CD4-positive, alpha-beta T cell treated with Interleukin-4 for 4 hours (primary cell): ENCODE data around the gene C19orf12.

Source experiments
- DNase-seq: peaks from one replicate; pipeline ENCODE4 v3.0.0-alpha.2; 2020

C19orf12 gene

GRCh38 chr19:29695765-29696564 lies 19.1 kb downstream of the C19orf12 start:
- no peak for DNase-seq

DNA sequence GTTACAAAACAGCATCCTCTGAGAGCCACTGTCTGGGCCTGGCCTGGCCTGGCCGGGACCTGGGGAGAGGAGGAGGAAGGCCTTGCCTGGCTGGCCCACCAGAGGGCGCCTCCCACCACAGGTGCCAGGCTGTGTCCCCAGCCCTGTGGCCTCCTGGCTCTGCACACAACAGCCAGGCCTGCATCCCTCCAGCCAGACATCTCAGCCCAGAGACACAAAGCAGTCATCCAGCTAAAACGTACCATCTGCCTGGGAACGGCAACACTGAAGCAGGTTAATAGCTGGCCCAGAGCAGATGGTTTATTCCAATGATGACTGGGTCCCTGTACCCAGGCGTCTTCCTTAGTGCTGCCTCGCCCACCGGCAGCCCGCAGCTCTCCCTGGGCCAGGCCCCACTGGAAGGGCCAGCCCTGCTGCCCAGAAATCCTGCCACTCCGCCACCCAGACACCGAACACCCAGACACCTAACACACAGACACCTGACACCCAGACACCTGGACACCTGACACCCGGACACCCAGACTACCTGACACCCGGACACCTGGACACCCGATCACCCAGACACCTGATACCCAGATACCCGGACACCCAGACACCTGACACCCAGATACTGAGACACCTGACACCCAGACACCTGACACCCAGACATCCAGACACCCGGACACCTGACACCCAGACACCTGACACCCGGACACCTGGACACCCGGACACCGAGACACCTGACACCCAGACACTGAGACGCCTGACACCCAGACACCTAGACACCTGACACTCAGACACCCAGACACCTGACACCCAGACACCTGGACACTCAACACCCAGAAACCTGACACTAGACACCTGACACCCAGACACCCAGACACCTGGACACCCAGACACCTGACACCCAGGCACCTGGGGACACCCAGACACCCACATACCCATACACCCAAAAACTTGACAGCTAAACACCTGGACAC lies 20.1 kb downstream of the C19orf12 start:
- peak; percentile 72 for DNase-seq

DNA sequence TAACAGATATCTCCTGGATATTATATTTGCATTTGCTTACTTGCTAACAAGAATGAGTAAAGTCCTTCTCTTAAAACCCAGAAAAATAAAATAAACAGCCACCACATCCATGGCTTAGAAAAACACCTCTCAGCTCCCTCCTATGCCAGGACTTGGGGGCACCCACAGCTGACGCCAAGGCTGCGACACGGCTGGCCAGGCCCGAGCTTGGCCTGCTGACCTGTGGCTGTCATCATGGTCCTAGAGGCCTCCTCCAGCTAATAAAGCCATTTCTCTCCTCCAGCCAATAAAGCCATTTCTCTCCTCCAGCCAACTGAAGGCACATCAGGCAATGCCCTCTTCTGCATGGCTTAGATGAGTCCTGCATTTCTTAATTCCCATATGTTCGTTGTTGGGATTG lies 20.9 kb downstream of the C19orf12 start:
- no peak for DNase-seq

DNA sequence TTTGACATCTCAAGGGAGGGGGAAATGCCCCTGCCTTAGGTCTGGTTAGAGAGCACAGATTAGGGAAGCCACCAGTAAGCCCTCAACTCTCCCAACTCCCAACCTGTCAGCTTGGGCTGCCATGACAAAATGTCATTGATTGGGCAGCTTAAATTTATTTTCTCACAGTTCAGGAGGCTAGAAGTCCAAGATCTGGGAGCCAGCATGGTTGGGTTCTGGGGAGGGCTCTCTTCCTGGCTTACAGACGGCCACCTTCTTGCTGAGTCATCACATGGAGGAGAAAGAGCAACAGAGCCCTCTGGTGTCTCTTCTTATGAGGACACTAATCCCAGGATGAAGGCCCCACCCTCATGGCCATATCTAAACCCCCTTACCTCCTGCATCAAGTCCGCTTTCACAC lies 24.2 kb downstream of the C19orf12 start:
- DNase-seq, result peak; percentile 77

DNA sequence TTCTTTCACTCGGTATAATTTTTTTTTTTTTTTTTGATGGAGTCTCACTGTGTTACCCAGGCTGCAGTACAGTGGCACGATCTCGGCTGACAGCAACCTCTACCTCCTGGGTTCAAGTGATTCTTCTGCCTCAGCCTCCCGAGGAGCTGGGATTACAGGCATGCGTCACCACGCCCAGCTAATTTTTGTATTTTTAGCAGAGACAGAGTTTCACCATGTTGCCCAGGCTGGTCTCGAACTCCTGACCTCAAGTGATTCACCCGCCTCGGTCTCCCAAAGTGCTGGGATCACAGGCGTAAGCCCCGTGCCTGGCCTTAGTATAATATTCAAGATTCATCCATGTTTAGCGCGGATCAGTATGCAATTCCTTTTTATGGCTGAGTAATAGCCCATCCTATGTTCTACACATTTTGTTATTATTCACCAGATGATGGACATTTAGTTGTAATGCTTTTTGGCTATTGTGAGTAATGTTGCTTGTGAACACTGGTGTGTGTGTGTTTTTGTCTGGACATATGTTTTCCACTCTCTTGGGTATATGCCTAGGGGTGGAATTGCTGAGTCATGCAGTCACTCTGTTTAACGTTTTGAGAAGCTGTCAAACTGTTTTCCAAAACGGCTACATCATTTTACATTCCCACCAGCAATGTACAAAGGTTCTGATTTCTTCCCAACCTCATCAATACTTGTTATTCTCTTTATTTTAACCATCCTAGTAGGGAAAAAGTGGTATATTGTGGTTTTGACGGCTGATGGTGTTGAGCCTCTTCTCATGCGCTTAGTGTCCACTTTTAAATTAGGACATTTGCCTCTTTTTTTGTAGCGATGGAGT lies 26.9 kb downstream of the C19orf12 start:
- no peak for DNase-seq

DNA sequence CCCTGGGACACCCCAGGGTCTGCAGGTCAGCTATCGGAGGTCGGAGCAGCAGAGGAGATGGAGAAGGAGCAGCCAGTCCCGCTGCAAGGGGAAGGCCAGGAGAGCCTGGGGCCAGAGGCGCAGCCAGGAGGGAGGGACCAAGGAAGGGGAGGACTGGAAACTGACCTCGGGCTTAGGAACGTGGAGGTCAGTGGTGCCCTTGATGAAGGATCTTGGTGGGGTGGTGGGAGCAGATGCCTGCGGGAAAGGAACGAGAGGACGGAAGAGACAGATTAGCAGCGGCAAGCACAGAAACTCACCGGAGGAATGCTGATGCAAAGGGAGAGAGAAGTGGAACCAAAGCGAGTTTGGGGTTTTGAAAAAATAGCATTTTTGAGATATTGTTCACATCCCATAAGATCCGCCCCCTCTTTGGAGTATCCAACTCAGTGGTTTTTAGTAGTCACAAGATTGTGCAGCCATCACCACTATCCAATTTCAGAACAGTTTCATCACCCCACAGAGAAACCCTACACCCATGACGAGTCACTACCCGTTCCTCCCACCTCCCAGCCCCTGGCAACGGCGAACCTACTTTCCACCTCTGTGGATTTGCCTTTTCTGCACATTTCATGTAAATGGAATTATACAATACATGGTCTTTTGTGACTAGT lies 27.7 kb downstream of the C19orf12 start:
- no peak for DNase-seq

GRCh38 chr19:29686285-29686805 lies 28.7 kb downstream of the C19orf12 start:
- no peak for DNase-seq

DNA sequence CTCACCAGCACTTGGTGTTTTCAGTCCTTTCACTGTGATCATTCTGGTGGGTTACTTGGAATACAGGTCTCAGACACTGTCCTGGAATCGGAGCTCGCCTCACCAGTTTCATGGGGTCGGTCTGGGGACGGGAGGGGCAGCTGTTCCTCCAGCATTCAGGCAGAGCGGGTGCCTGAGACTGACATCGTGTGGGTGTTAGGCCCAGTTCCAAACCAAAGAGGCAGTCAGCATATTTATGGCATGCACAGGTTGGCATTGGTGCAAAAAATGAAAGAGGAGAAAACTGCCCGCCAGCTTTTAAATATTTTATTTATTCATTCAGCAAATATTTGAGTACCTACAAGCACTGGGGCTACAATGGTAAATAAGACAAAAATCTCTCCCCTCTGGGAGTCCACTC lies 29.7 kb downstream of the C19orf12 start:
- no peak for DNase-seq

DNA sequence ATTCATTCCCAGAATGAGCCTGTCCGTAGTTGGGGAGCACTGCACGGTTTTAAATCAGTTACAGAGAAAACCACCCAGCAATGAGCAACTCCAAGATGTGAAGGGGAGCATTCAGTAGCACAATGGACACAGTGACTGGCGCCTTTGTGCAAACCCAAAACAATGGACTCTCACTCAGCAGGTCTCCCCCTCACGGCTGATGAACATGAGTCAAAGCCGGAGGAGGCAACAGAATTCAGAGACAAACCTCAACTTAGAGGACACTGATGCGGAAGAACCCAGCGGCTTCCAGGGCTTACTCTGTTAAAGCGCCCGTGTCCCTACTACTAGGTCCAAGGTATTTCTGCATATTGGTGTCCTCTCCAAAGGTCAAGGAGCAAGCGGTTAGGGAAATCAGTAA lies 32.1 kb downstream of the C19orf12 start:
- DNase-seq, result no peak

DNA sequence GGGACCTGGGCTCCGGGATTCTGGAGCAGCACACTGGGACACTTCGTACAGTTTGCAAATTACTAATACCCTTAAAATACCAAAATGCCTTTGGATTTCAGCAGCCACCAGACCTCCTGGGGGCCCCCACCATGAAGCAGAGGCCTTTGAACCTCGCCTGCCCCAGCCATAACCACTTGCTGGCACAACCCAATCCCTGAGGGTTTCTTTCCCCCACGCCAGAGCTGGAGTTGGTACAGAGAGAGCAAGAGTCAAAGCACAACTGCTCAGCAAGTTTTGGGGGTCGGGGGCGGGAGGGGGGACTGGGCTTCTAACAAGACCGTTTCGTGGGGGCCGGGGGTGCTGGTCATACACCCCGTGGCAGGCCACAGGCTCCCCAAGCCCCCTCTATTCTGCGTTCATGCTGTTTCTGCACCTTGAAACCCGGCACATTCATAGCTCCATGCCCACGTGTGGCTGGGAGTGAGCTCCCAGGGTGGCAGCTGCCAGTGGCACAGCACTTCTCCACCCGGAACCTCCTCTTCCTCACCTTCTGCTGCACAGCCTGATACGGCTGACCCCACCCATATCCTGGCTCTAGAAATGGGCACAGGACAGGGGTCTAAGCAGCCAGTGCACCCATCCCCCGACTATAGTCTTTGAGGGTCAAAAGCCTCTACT lies 32.7 kb downstream of the C19orf12 start:
- DNase-seq, result no peak

DNA sequence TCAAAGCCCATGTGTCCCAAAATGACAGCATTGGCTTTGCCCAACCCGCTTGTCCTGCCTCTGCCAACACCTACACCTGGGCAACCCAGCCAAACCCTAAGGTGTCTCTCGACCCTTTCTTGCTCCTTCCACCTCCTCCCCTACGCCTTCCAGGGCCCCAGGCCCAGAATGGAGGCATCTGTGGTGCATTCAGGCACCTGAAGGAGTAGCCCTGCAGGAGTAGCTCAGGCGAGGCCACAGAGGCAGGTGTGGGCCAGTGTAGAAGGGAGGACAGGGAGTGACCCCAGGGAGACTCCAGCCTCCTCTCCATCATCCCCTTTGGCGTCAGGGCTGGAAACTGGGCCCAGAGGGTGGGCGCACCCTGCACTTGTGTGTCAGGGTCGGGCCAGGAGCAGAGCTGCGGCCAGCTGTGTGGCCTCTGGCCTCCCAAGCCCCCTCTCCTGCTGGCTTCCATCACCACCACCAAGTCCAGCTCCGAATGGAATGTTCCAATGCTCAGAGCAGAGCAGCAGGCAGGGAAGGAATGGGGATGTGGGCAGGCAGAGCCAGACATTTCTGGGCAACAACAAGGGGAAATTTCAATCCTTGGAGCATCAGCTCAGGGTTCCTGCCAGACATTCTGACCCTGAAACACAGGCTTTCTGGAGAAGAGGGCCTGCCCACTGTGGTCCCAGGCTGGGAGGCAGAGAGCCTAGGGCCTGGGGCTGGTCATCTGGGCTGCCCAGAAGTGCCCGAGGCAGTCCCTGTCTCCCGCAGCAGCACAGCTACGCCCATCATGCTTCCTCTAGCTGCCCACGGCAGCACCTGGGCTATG lies 33.4 kb downstream of the C19orf12 start:
- DNase-seq, result no peak

DNA sequence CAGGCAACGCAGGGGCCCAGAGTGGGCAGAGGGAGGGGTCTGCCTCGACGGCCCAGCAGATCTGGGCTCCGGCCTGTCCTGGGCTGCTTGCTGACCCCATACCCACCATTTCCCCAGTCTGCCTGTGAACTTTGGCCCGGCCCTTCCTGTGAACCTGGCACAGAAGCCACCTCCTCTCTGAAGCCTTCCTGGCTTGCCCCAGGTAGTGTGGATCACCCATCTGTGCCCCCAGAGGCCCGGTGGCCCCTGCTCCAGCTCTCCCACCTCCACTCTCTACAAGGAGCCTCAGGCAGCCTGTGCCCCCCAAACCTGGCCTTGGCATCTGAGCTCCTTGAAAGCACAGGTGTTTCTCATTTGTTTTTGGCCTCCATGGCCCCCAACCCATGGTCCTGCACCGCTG lies 34.1 kb downstream of the C19orf12 start:
- DNase-seq, result no peak

- peak; percentile 80 for DNase-seq
Measured at GRCh38 chr19:29680447-29680846, 34.6 kb downstream of the C19orf12 start.

GRCh38 chr19:29679598-29680210 lies 35.4 kb downstream of the C19orf12 start:
- DNase-seq, result no peak

GRCh38 chr19:29678484-29679106 lies 36.5 kb downstream of the C19orf12 start:
- DNase-seq, result no peak

- no peak for DNase-seq
Measured at GRCh38 chr19:29677001-29677817, 37.9 kb downstream of the C19orf12 start.

DNA sequence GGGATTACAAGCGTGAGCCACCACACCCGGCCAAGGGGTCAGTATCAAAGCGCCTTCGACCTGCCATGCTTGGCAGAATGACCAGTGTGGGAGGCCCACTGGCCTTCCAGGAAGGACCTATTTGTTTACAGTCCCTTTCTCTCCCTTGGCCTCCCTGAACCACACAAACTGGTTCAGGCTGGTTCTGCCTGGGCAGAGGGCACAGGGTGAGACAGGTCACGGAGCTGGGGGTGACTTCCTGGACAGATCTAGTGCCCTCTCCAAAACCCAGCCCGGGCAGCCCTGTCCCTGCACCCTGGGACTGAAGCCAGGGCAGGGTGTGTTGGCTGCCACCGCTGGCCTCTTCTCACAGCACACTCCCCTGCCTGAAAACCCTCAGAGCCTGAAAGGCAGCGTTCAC lies 38.5 kb downstream of the C19orf12 start:
- DNase-seq, result no peak

DNA sequence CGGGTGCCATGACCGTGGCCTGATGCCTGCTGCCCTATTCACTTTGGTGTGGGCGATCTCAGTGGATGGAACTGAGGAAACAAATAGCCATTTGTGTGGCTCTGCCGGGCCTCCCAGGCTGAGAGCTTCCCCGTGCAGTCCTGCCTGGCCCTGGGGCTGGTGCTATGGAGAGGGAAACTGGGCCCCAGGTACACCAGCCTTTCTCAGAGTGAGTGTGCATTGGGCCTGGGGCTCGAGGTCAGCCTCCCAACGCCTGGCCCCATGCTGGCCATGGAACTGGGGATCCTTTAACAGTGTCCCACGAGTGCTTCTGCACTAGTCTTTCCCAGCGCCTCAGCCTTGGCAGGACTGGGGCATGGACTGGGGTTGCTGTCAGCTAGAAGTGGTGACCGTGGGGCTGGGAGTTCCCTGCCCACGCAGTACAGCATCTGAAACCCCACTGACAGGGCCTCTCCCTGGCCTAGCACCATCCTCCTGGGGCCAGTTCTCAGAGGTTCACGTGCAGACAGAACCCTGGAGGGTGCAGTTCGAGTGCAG lies 39.3 kb downstream of the C19orf12 start:
- no peak for DNase-seq
